Measurements from ENCODE around the gene OR51B4. TPM values are rescaled to one million over a fixed set of nuclear protein-coding genes. Genes with fewer than 3 reads are reported as not detected.
A peak's percentile ranks its signal among the peaks of the same experiment; 100 is the strongest.

OR51B4 gene
- total RNA-seq, 1 donor from 2014 or later, result not detected

- TF ChIP-seq EZH2phosphoT487 (IDR thresholded peaks at IDR 0.05) (no peak), EZH2 (IDR thresholded peaks at IDR 0.05) (no peak), CTCF (IDR thresholded peaks at IDR 0.05) (no peak)
- H3K4me1 Mint-ChIP-seq, result no peaks in the 10 kb centered on the region
- DNase-seq (ENCODE audit: low spot score), result no peak
- Histone ChIP-seq H2AFZ (replicated peaks) (no peak overlapping the region), H3F3A (ENCODE audit: low read depth) (no peaks in the 10 kb centered on the region), H3K9me3 (ENCODE audit: low read depth) (no peaks in the 10 kb centered on the region), H4K20me1 (ENCODE audit: low read depth) (no peaks in the 10 kb centered on the region), H3K4me1 (no peaks in the 10 kb centered on the region), H3K27me3 (no peaks in the 10 kb centered on the region), H3K9ac (no peak overlapping the region), H3K27ac (no peak overlapping the region), H3K79me2 (ENCODE audit: low read depth) (no peaks in the 10 kb centered on the region), H3K4me2 (no peak overlapping the region), H3K4me3 (no peak overlapping the region), H3K36me3 (no peaks in the 10 kb centered on the region)
- no peaks in the 10 kb centered on the region for H3K36me3 Mint-ChIP-seq
- no peaks in the 10 kb centered on the region for H3K9me3 Mint-ChIP-seq
- H3K4me3 Mint-ChIP-seq, result no peak overlapping the region
- H3K27ac Mint-ChIP-seq, result no peak overlapping the region
- peaks cover 4% of the 10 kb centered on the region for H3K27me3 Mint-ChIP-seq (ENCODE audit: insufficient read depth, low read depth)
These were observed 8.7 kb downstream of the OR51B4 start for GRCh38 chr11:5293028-5293427.

GRCh38 chr11:5291207-5291838 is 10.4 kb downstream of the OR51B4 start:
- Mint-ChIP-seq H3K27ac (no peak overlapping the region), H3K4me3 (no peak overlapping the region), H3K27me3 (ENCODE audit: insufficient read depth, low read depth) (peaks cover 4% of the 10 kb centered on the region), H3K9me3 (no peaks in the 10 kb centered on the region), H3K4me1 (no peaks in the 10 kb centered on the region), H3K36me3 (no peaks in the 10 kb centered on the region)
- Histone ChIP-seq H3K9ac (no peak overlapping the region), H3K4me3 (no peak overlapping the region), H4K20me1 (ENCODE audit: low read depth) (no peaks in the 10 kb centered on the region), H3K27me3 (no peaks in the 10 kb centered on the region), H3K9me3 (ENCODE audit: low read depth) (no peaks in the 10 kb centered on the region), H2AFZ (replicated peaks) (peak overlapping the region; percentile 42), H3K79me2 (ENCODE audit: low read depth) (no peaks in the 10 kb centered on the region), H3F3A (ENCODE audit: low read depth) (no peaks in the 10 kb centered on the region), H3K27ac (no peak overlapping the region), H3K4me2 (no peak overlapping the region), H3K36me3 (no peaks in the 10 kb centered on the region), H3K4me1 (no peaks in the 10 kb centered on the region)
- DNase-seq (ENCODE audit: low spot score), result peak; percentile 44
- no peak for TF ChIP-seq EZH2 (IDR thresholded peaks at IDR 0.05)
- peak; percentile 65 for TF ChIP-seq CTCF (IDR thresholded peaks at IDR 0.05)

GRCh38 chr11:5290106-5290505 is 11.6 kb downstream of the OR51B4 start:
- no peaks in the 10 kb centered on the region for H4K20me1 ChIP-seq (ENCODE audit: low read depth)
- H3K27ac ChIP-seq, result no peak overlapping the region
- H3K36me3 ChIP-seq, result no peaks in the 10 kb centered on the region
- Mint-ChIP-seq H3K27me3 (ENCODE audit: insufficient read depth, low read depth) (peaks cover 2% of the 10 kb centered on the region), H3K4me1 (no peaks in the 10 kb centered on the region), H3K4me3 (no peak overlapping the region), H3K9me3 (no peaks in the 10 kb centered on the region), H3K27ac (no peak overlapping the region), H3K36me3 (no peaks in the 10 kb centered on the region)
- H2AFZ ChIP-seq (replicated peaks), result no peak overlapping the region
- no peaks in the 10 kb centered on the region for H3F3A ChIP-seq (ENCODE audit: low read depth)
- H3K79me2 ChIP-seq (ENCODE audit: low read depth), result no peaks in the 10 kb centered on the region
- TF ChIP-seq EZH2phosphoT487 (IDR thresholded peaks at IDR 0.05) (no peak), EZH2 (IDR thresholded peaks at IDR 0.05) (no peak), CTCF (IDR thresholded peaks at IDR 0.05) (no peak)
- no peak overlapping the region for H3K4me2 ChIP-seq
- no peak overlapping the region for H3K4me3 ChIP-seq
- H3K4me1 ChIP-seq, result no peaks in the 10 kb centered on the region
- H3K9ac ChIP-seq, result no peak overlapping the region
- H3K9me3 ChIP-seq (ENCODE audit: low read depth), result no peaks in the 10 kb centered on the region
- DNase-seq (ENCODE audit: low spot score), result no peak
- H3K27me3 ChIP-seq, result no peaks in the 10 kb centered on the region
